SK-N-SH treated with all-trans-retinoic acid at 6 μM for 48 hours (cell line): Measurements from ENCODE around the gene LAMA3.

ENCODE experiments used
- ARNTL ChIP-seq: fragments of 450-650 bp; formaldehyde crosslinking; IDR thresholded peaks from 2 replicates; pipeline ENCODE4 v1.5.0; 2020; ENCODE audit warnings: low read depth, mild to moderate bottlenecking, moderate library complexity, borderline replicate concordance
- TF ChIP-seq, protein P1 (sequence below): fragments of 250-450 bp; sonication (Bioruptor Pico); IDR thresholded peaks from 2 replicates; pipeline ENCODE4 v1.5.1; 2020; ENCODE audit warnings: low read depth, mild to moderate bottlenecking, moderate library complexity

DNA sequence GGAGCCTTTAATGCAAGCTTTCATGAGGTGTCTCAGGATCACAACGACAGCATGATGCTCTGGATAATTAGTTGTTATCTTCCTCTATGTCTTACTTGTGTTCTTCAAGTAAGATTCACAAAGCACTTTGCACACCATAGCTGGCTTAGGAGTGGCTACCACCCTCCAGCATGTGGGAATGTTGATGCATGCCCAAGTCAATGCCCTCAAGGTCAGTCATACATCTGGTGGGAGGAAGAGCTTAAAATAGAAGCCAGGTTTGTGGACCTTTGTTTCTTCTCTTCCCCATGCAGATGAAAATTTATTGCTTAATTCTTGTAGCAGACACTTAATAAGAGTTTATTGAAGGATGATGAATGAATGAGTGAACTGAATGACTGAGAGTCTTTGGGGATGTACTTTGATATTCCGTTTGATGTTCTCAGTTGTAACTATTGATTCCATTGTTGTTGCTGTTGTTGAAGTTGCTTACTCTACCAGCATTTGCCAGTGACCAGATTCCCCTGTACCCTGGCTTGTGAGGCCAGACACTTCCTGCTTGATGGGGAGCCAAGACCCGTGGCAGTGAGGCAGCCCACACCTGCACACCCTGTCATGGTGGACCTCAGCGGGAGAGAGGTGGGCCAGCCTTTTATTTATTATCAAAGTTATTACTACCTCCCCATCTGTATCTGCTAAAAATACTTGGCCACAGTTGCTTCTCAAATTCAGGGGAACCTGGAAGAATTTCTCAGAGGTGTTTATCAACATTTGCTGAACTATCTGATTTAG, 137.8 kb downstream of the LAMA3 start:
- no peak for TF ChIP-seq ARNTL (CRISPR knock-in tag)
- TF ChIP-seq, protein P1, sequence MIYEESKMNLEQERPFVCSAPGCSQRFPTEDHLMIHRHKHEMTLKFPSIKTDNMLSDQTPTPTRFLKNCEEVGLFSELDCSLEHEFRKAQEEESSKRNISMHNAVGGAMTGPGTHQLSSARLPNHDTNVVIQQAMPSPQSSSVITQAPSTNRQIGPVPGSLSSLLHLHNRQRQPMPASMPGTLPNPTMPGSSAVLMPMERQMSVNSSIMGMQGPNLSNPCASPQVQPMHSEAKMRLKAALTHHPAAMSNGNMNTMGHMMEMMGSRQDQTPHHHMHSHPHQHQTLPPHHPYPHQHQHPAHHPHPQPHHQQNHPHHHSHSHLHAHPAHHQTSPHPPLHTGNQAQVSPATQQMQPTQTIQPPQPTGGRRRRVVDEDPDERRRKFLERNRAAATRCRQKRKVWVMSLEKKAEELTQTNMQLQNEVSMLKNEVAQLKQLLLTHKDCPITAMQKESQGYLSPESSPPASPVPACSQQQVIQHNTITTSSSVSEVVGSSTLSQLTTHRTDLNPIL (CRISPR knock-in tag), result no peak
